ENCODE measurements around the gene LMO7.

The LMO7 gene

DNA sequence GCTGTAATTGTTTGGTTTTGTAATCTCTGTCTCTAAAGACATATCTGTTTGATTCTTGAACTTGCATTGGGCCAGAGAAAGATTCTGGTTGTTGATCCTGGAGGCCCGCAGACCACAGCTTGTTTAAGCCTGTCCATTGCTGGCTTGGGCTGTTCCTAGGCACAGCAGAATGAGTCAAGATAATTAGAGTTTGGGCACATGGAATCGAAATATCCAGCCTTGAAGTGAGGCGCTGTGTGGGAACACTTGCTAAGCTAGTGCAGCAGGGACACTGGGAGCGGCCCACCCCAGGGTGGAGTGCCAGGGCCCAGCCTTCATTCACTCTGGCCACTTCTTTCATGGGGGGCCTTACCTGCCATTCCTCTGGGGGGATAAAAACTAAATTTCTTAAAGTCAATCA is 219.7 kb downstream of the LMO7 start:
- TF ChIP-seq, protein P1, sequence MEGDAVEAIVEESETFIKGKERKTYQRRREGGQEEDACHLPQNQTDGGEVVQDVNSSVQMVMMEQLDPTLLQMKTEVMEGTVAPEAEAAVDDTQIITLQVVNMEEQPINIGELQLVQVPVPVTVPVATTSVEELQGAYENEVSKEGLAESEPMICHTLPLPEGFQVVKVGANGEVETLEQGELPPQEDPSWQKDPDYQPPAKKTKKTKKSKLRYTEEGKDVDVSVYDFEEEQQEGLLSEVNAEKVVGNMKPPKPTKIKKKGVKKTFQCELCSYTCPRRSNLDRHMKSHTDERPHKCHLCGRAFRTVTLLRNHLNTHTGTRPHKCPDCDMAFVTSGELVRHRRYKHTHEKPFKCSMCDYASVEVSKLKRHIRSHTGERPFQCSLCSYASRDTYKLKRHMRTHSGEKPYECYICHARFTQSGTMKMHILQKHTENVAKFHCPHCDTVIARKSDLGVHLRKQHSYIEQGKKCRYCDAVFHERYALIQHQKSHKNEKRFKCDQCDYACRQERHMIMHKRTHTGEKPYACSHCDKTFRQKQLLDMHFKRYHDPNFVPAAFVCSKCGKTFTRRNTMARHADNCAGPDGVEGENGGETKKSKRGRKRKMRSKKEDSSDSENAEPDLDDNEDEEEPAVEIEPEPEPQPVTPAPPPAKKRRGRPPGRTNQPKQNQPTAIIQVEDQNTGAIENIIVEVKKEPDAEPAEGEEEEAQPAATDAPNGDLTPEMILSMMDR (IDR thresholded peaks at IDR 0.05; ENCODE audit: insufficient read depth, low read depth, low read length, missing control alignments), result no peak
- DNase-seq (ENCODE audit: low read depth), result no peak
- H3K4me3 ChIP-seq (ENCODE audit: low read depth, low read length), result no peak overlapping the region

DNA sequence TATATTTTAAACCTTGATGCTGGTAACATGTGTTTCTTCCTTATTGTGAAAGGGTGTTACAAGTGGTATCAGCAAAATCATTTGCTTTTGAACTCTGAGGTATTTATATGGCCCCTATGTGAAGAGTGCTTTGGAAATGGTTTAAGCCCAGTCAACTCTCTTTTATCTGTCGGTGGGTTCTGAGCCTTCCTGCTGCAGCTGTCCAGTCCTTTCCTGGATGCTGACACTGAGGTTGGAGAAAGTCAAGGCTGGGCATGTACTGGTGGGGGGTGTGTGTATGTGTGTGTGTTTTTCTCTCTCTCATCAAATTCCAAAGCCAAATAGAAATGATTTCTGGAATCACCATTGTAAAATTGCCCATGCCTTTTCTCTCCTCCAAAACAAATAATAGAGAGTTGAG is 221.2 kb downstream of the LMO7 start:
- DNase-seq (ENCODE audit: low read depth), result no peak
- H3K4me3 ChIP-seq (ENCODE audit: low read depth, low read length), result no peak overlapping the region
- TF ChIP-seq, protein P1 (IDR thresholded peaks at IDR 0.05; ENCODE audit: insufficient read depth, low read depth, low read length, missing control alignments), result no peak

DNA sequence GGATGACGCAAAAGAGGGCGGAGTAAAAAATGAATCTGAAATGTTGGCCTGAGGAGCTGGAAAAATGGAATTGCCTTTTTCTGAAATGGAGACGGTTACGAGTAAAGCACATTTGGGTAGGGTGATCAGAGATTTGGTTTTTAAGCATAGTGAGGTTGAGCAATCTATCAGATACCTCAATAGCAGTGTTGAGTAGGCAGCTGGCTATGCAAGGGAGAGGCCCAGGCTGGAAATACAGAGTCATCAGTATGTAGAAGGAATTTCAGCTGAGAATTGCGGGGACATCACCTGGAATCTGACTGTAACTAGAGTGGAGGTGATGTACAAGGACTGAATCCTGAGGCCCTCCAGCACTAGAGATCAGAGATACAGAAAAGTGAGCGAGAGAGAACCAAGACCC is 224.8 kb downstream of the LMO7 start:
- TF ChIP-seq, protein P1 (IDR thresholded peaks at IDR 0.05; ENCODE audit: insufficient read depth, low read depth, low read length, missing control alignments), result no peak
- no peak for DNase-seq (ENCODE audit: low read depth)

DNA sequence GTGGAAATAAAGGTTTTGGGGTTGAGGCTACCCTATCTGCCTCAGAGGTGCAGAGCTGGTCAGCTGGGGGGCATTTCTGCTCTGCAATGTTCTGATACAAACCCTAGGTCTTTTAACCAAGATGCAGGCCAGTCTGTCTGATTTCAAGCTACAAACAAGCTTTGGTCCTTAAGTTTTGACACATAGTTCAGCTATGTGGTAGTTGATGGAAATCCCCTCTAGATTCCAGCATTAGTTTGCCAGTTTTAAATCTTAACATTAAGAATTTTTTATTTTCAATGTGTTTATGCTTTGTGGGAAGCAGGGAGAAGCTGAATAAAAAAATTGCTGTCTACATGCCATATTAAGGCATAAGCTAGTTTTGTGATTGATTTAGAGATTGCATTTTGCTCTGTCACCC is 225.7 kb downstream of the LMO7 start:
- H3K4me3 ChIP-seq (ENCODE audit: low read depth, low read length), result no peak overlapping the region
- DNase-seq (ENCODE audit: low read depth), result no peak
- TF ChIP-seq, protein P1 (IDR thresholded peaks at IDR 0.05; ENCODE audit: insufficient read depth, low read depth, low read length, missing control alignments), result no peak

More for the DNA sequence above, 224.8 kb downstream of the LMO7 start:
- H3K4me3 ChIP-seq (ENCODE audit: low read depth, low read length), result no peak overlapping the region

DNA sequence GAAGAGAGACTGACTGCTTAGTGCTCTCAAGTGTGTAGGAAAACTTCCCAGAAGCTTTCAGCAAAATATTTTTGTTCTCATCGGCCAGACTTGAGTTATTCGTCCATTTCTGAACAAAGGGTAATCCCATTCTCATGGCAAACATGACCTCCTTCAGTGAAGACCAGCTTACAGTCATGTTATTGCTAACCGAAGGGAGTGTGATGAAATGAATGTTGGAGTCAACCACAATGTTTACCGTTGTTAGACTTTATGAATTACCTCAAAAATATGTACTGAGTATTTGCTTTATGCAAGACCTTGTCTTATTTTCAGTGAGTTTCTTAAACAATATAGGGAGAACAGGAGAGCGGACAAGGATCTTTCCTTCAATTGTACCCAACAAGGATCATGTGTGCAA is 228.6 kb downstream of the LMO7 start:
- TF ChIP-seq, protein P1 (IDR thresholded peaks at IDR 0.05; ENCODE audit: insufficient read depth, low read depth, low read length, missing control alignments), result no peak
- DNase-seq (ENCODE audit: low read depth), result no peak
- H3K4me3 ChIP-seq (ENCODE audit: low read depth, low read length), result no peak overlapping the region

DNA sequence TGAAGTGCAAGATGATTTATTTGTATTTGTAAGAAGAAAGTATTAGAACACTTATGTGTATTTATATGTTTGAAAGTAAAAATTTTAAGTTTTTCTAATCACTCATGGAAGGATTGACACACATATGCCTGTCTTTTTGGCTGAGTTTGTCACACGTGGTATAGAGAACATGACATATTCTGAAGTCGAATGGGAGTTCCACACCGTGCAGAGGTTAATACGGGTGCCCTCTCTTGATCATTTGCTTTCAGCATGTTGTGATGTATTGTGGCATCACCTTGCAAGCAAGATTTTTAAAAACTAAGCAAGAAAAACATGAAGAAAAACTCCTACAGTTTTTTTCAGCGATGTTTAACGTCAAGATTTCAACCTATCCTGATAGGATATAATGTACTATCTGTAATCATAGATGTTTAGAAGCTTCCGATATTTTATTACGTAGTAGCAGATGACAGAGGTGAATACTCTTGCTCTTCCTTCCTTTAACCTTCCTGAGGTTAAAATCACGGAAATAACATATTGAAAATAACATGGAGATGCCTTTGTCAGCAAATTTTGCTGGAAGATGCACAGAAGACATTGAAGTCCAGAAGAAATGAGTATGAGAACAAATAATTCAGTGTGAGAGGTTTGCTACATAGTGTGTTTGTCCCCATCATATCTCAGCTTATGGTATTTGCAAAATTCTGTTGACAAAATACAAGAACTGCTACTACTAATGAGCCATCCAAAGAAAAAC is 231.4 kb downstream of the LMO7 start:
- TF ChIP-seq, protein P1 (IDR thresholded peaks at IDR 0.05; ENCODE audit: insufficient read depth, low read depth, low read length, missing control alignments), result no peak
- DNase-seq (ENCODE audit: low read depth), result no peak
- H3K4me3 ChIP-seq (ENCODE audit: low read depth, low read length), result no peak overlapping the region

DNA sequence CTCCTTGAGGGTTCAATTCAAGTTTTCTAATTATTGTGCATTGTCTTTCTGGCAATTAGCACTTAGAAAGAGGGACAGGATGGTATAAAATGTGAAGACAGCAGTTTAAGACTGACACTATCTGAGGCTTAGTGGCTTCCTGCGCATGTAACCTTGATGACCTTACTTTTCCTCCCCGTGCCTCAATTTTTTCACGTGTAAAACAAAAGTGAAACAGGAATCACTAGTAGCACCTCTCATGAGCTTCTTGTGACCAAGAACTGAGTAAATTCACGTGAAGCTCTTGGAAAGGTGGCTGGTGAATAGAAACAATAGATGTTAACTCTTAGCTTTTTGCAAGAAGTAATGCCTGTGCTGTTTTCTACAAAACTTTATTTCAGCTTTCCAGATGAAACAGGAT is 233.9 kb downstream of the LMO7 start:
- no peak overlapping the region for H3K4me3 ChIP-seq (ENCODE audit: low read depth, low read length)
- TF ChIP-seq, protein P1 (IDR thresholded peaks at IDR 0.05; ENCODE audit: insufficient read depth, low read depth, low read length, missing control alignments), result no peak
- DNase-seq (ENCODE audit: low read depth), result no peak

Measured in GM12865 (cell line).